ENCODE results near the gene CPEB4. TPM values are rescaled to one million over a fixed set of nuclear protein-coding genes. Genes with fewer than 3 reads are reported as not detected.

The CPEB4 gene
- total RNA-seq, 4 donors from 2014 or later = 43.3 to 60.6 (median 52.4) TPM

DNA sequence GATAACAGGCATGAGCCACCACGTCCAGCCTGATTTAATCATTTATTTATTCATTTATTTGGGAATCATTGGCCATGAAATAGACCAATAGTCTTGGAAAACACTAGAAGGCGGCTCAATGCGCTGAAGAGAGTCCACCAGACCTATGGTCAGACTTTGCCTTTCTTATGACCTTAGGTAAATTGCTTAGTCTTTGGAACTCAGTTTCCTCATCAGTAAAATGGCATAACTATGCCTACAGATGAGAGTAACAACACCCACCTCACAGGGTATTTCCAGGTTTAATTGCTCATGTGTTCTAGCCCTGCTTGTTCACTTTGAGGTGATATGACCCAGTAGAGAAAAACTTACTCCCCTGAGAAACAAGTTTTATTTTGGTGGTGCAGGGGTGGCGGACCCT is 38.2 kb upstream of the CPEB4 start:
- no peak overlapping the region for H3K27ac ChIP-seq
- no peak for ATAC-seq
- peaks cover 0 to 16% (median 0%) of the 10 kb centered on the region in 3 donors for H3K9me3 ChIP-seq
- 92 to 100% methylated on average over 3 to 4 of the region's 4 CpGs for WGBS, 2 donors (ENCODE audit: low coverage in 1 of 2)
- no peaks in the 10 kb centered on the region for H3K36me3 ChIP-seq
- H3K4me1 ChIP-seq = no peaks in the 10 kb centered on the region
- no peak for TF ChIP-seq EP300 (IDR thresholded peaks at IDR 0.05)
- TF ChIP-seq, protein P1, sequence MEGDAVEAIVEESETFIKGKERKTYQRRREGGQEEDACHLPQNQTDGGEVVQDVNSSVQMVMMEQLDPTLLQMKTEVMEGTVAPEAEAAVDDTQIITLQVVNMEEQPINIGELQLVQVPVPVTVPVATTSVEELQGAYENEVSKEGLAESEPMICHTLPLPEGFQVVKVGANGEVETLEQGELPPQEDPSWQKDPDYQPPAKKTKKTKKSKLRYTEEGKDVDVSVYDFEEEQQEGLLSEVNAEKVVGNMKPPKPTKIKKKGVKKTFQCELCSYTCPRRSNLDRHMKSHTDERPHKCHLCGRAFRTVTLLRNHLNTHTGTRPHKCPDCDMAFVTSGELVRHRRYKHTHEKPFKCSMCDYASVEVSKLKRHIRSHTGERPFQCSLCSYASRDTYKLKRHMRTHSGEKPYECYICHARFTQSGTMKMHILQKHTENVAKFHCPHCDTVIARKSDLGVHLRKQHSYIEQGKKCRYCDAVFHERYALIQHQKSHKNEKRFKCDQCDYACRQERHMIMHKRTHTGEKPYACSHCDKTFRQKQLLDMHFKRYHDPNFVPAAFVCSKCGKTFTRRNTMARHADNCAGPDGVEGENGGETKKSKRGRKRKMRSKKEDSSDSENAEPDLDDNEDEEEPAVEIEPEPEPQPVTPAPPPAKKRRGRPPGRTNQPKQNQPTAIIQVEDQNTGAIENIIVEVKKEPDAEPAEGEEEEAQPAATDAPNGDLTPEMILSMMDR (IDR thresholded peaks at IDR 0.05) = no peak
- no peak for TF ChIP-seq POLR2A (IDR thresholded peaks at IDR 0.05)
- no peak for TF ChIP-seq POLR2AphosphoS5 (IDR thresholded peaks at IDR 0.05)
- no peak overlapping the region for H3K4me3 ChIP-seq
- H3K27me3 ChIP-seq = no peaks in the 10 kb centered on the region

DNA sequence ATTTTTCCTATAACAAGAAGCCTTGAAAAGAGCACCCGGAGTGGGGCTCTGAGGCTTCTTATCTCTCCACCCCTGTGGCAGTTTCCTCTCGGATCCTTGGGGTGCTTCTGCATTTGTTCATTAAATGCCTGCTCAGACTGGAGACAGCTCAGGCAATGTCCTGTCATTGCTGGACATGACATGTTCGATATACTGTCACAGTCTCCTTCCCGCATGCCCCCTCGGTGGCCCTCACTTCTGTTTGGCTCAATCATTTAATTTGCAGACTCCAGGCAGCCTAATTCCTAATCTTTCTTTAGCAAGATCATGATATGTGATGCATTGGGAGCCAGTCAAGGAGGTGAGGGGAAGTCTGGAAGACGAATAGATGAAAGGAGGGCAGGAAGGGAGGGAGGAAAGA is 37.5 kb upstream of the CPEB4 start:
- Histone ChIP-seq H3K27ac (no peak overlapping the region), H3K9me3 (peaks cover 0 to 16% (median 0%) of the 10 kb centered on the region in 3 donors), H3K27me3 (no peaks in the 10 kb centered on the region), H3K4me1 (no peaks in the 10 kb centered on the region), H3K36me3 (no peaks in the 10 kb centered on the region), H3K4me3 (no peak overlapping the region)
- TF ChIP-seq POLR2A (IDR thresholded peaks at IDR 0.05) = no peak
- TF ChIP-seq POLR2AphosphoS5 (IDR thresholded peaks at IDR 0.05) = no peak
- TF ChIP-seq, protein P1 (IDR thresholded peaks at IDR 0.05) = no peak
- no peak for ATAC-seq
- WGBS, 2 donors (ENCODE audit: low coverage in 1 of 2) = 37 to 64% methylated on average over 3 to 6 of the region's 6 CpGs

DNA sequence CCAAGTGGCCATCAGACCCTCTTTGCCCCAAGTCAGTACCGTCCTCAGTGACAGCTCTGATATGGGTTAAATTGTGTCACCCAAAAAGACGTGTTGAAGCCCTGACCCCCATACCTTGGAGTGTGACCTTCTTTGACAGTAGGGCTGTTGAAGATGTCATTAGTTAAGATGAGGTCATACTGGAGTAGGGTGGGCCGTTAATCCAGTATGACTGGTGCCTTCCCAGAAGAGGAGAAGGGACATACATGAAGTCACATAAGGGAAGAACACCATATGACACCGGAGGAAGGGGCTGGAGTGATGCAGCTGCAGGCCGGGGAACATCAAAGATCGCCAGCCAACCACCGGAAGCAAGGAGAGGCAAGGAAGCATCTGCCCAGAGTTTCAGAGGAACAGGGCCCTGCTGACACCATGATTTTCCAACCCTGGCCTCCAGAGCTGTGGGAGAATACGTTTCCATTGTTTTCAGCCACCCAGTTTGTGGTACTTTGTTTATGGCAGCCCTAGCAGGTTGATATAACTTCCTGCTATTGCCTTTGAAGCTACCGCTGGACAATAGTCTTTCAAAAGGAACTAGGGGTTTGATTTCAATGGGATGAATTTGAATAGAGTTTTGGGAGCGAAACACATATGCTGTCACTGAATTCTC is 36.4 kb upstream of the CPEB4 start:
- 67 to 77% methylated on average over 7 to 9 of the region's 10 CpGs for WGBS, 2 donors (ENCODE audit: low coverage in 1 of 2)

DNA sequence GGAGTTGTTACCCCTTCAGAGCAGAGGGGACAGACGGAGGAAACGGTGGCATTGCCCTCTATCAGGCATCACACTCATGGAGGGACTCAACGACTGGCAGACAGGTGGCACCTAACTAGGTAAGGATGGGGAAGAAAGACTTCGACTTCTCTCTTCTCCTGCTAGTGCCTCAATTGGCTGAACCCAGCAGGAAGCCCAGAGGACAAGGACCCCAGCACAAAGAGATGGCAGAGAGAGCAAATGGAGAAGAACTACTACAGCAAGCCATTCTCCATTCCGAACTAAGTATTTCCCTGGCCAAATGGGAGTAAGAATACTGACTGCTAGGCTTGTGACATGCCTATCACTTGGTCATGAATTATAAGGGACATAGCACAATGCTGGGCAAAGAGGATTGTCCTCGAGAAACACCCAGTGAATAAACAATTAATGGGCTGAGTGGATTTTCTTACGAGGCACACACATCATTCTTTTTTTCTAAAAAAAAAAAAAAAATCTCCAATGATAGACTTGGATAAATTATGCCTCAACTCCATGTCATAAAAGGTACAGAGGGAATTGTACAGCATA is 35.3 kb upstream of the CPEB4 start:
- H3K4me3 ChIP-seq = no peak overlapping the region
- H3K9me3 ChIP-seq = peaks cover 0 to 16% (median 0%) of the 10 kb centered on the region in 3 donors
- H3K27me3 ChIP-seq = no peaks in the 10 kb centered on the region
- no peak overlapping the region for H3K27ac ChIP-seq
- no peak for ATAC-seq
- H3K4me1 ChIP-seq = peaks cover 0 to 1% (median 0%) of the 10 kb centered on the region in 3 donors
- no peak for TF ChIP-seq POLR2A (IDR thresholded peaks at IDR 0.05)
- TF ChIP-seq POLR2AphosphoS5 (IDR thresholded peaks at IDR 0.05) = no peak
- TF ChIP-seq, protein P1 (IDR thresholded peaks at IDR 0.05) = no peak
- TF ChIP-seq EP300 (IDR thresholded peaks at IDR 0.05) = no peak
- no peaks in the 10 kb centered on the region for H3K36me3 ChIP-seq
- WGBS, 2 donors (ENCODE audit: low coverage in 1 of 2) = 84 to 89% methylated on average over 5 to 7 of the region's 7 CpGs

More for the DNA sequence above, 36.4 kb upstream of the CPEB4 start:
- Histone ChIP-seq H3K9me3 (peaks cover 0 to 16% (median 0%) of the 10 kb centered on the region in 3 donors), H3K27ac (no peak overlapping the region), H3K4me1 (no peaks in the 10 kb centered on the region), H3K36me3 (no peaks in the 10 kb centered on the region), H3K4me3 (no peak overlapping the region), H3K27me3 (no peaks in the 10 kb centered on the region)
- no peak for TF ChIP-seq POLR2A (IDR thresholded peaks at IDR 0.05)
- TF ChIP-seq, protein P1 (IDR thresholded peaks at IDR 0.05) = no peak
- TF ChIP-seq POLR2AphosphoS5 (IDR thresholded peaks at IDR 0.05) = no peak
- TF ChIP-seq EP300 (IDR thresholded peaks at IDR 0.05) = no peak
- peak; percentile 48 for ATAC-seq

Data from gastroesophageal sphincter (tissue), 4 donors.